HCT116 (cell line): ENCODE measurements around the gene SDCBP2.

ENCODE experiments used
- CTCF ChIP-seq, 3 experiments: fragments of 200-600 bp in 1 of 3; sonication (generic) in 1 of 3; IDR thresholded peaks in 2 of 3; conservative IDR thresholded peaks in 1 of 3; 2 replicates each; pipeline ENCODE4 v1.5.1; 2012 to 2017; ENCODE audit warnings: low read depth in 2 of 3, low read length in 2 of 3, antibody characterized with exemption in 1 of 3, borderline replicate concordance in 1 of 3, control low read depth in 1 of 3, mild to moderate bottlenecking in 1 of 3, mixed read lengths in 1 of 3, mixed run types in 1 of 3, moderate library complexity in 1 of 3; ENCODE audit not compliant: insufficient read depth in 1 of 3
- EGR1 ChIP-seq: IDR thresholded peaks from 2 replicates; pipeline ENCODE4 v1.6.1; 2012; ENCODE audit warnings: low read depth
- EZH2 ChIP-seq: fragments of 200-600 bp; sonication (generic); IDR thresholded peaks from 2 replicates; pipeline ENCODE4 v1.6.1; 2017; ENCODE audit warnings: antibody characterized with exemption, mixed run types
- MAX ChIP-seq: IDR thresholded peaks from 2 replicates; pipeline ENCODE4 v1.6.1; 2012
- POLR2A ChIP-seq: IDR thresholded peaks from 2 replicates; pipeline ENCODE4 v1.7.0; 2011; ENCODE audit warnings: borderline replicate concordance; ENCODE audit not compliant: insufficient read depth, insufficient read length; ENCODE audit errors: extremely low read depth
- POLR2AphosphoS5 ChIP-seq: IDR thresholded peaks from 2 replicates; pipeline ENCODE4 v1.6.1; 2011; ENCODE audit warnings: mild to moderate bottlenecking, low read depth, low read length, moderate library complexity
- REST ChIP-seq: IDR thresholded peaks from 2 replicates; pipeline ENCODE4 v1.6.1; 2012; ENCODE audit warnings: low read depth
- YY1 ChIP-seq: IDR thresholded peaks from 2 replicates; pipeline ENCODE4 v1.6.1; 2011; ENCODE audit warnings: low read length, low read depth, moderate library complexity, mild to moderate bottlenecking; ENCODE audit not compliant: insufficient replicate concordance; ENCODE audit errors: extremely low read depth

GRCh38 chr20:1326031-1326930 is 2.7 kb downstream of the SDCBP2 start:
- TF ChIP-seq EZH2 = no peak
- no peak for TF ChIP-seq YY1
- TF ChIP-seq REST = no peak
- TF ChIP-seq CTCF (IDR thresholded peaks at IDR 0.05 in 2 of 3, conservative IDR thresholded peaks at IDR 0.05 in 1 of 3; ENCODE audit: borderline replicate concordance in 1 of 3, insufficient read depth in 1 of 3, low read depth in 2 of 3, low read length in 2 of 3) = no peak
- no peak for TF ChIP-seq POLR2A
- no peak for TF ChIP-seq MAX
- TF ChIP-seq POLR2AphosphoS5 = no peak
- TF ChIP-seq EGR1 = no peak
